ENCODE measurements around the gene DHODH.

The DHODH gene

DNA sequence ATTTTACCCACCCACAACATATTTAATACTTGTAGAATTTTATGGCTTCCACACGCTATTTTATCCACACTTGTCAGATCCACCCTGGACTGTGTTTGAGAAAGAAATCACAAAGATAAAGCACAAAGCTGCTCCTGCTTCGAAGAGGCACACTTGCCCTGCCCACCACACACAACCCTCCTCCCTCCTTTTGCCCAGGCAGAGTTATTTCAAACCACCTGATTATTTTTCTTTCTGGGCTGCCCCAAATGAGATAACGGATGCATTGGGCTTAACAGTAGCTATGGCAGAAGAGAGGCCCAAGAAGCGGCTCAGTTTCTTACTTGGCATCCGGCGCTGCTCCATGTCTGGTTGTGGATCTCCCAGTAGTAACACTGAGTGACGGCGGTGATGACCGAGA lies 35.5 kb upstream of the DHODH start:
- DNase-seq = peak in 1 of 2 donors; percentile 3
- Histone ChIP-seq H3K79me1 (ENCODE audit: low read length) (no peaks in the 10 kb centered on the region), H2AK5ac (ENCODE audit: low read length) (no peak overlapping the region), H3K14ac (ENCODE audit: low read length) (no peak overlapping the region), H2BK120ac (ENCODE audit: insufficient read depth, low read length, poor library complexity) (no peak overlapping the region), H3K18ac (ENCODE audit: low read length) (no peak overlapping the region), H3K4me2 (ENCODE audit: low read length) (no peak overlapping the region), H3K27ac (ENCODE audit: low read depth, low read length) (no peak overlapping the region), H3K4ac (ENCODE audit: low read depth, low read length) (no peak overlapping the region), H3K23ac (ENCODE audit: low read length) (no peak overlapping the region), H3K79me2 (ENCODE audit: control insufficient read depth, insufficient read depth, low read length, poor library complexity) (no peaks in the 10 kb centered on the region), H3K36me3 (ENCODE audit: control insufficient read depth in 1 of 2, insufficient read depth in 2 of 2, low read length in 2 of 2) (no peaks in the 10 kb centered on the region), H4K91ac (ENCODE audit: low read depth, low read length) (no peak overlapping the region), H4K12ac (ENCODE audit: low read depth, low read length) (no peak overlapping the region), H4K8ac (ENCODE audit: low read depth, low read length) (no peak overlapping the region), H3K9ac (ENCODE audit: low read length) (no peak overlapping the region), H3K4me3 (ENCODE audit: low read depth, low read length) (no peak overlapping the region), H2AFZ (ENCODE audit: insufficient read depth, low read length, poor library complexity) (no peak overlapping the region), H2BK12ac (ENCODE audit: low read length) (no peak overlapping the region), H3K4me1 (ENCODE audit: control insufficient read depth in 1 of 2, insufficient read depth in 2 of 2, low read length in 2 of 2) (peaks cover 0 to 2% of the 10 kb centered on the region in 2 experiments), H2BK5ac (ENCODE audit: low read depth, low read length, poor library complexity) (no peak overlapping the region), H3K9me3 (ENCODE audit: insufficient read depth, low read depth, low read length) (no peaks in the 10 kb centered on the region), H3K27me3 (ENCODE audit: insufficient read depth, low read length) (no peaks in the 10 kb centered on the region)
- WGBS (ENCODE audit: extremely low coverage, insufficient coverage, insufficient read length) = no CpG with 5 or more reads among the region's 9 CpGs

GRCh38 chr16:71974068-71974818 lies 34.3 kb upstream of the DHODH start:
- H2BK12ac ChIP-seq (ENCODE audit: low read length) = no peak overlapping the region
- DNase-seq = peak in 1 of 2 donors; percentile 9
- H2AK5ac ChIP-seq (ENCODE audit: low read length) = no peak overlapping the region
- H2BK5ac ChIP-seq (ENCODE audit: low read depth, low read length, poor library complexity) = no peak overlapping the region
- no peaks in the 10 kb centered on the region for H3K9me3 ChIP-seq (ENCODE audit: insufficient read depth, low read depth, low read length)
- H3K27ac ChIP-seq (ENCODE audit: low read depth, low read length) = no peak overlapping the region
- no peaks in the 10 kb centered on the region for H3K27me3 ChIP-seq (ENCODE audit: insufficient read depth, low read length)
- no peak overlapping the region for H3K4ac ChIP-seq (ENCODE audit: low read depth, low read length)
- peaks cover 0 to 2% of the 10 kb centered on the region in 2 experiments for H3K4me1 ChIP-seq (ENCODE audit: control insufficient read depth in 1 of 2, insufficient read depth in 2 of 2, low read length in 2 of 2)
- no peak overlapping the region for H3K23ac ChIP-seq (ENCODE audit: low read length)
- no peak overlapping the region for H3K9ac ChIP-seq (ENCODE audit: low read length)
- no peak overlapping the region for H2AFZ ChIP-seq (ENCODE audit: insufficient read depth, low read length, poor library complexity)
- H3K14ac ChIP-seq (ENCODE audit: low read length) = no peak overlapping the region
- no peak overlapping the region for H3K4me2 ChIP-seq (ENCODE audit: low read length)
- H4K8ac ChIP-seq (ENCODE audit: low read depth, low read length) = no peak overlapping the region
- H3K4me3 ChIP-seq (ENCODE audit: low read depth, low read length) = no peak overlapping the region
- H3K79me1 ChIP-seq (ENCODE audit: low read length) = no peaks in the 10 kb centered on the region
- H4K91ac ChIP-seq (ENCODE audit: low read depth, low read length) = no peak overlapping the region
- no CpG with 5 or more reads among the region's 15 CpGs for WGBS (ENCODE audit: extremely low coverage, insufficient coverage, insufficient read length)
- no peaks in the 10 kb centered on the region for H3K36me3 ChIP-seq (ENCODE audit: control insufficient read depth in 1 of 2, insufficient read depth in 2 of 2, low read length in 2 of 2)
- H2BK120ac ChIP-seq (ENCODE audit: insufficient read depth, low read length, poor library complexity) = no peak overlapping the region
- no peaks in the 10 kb centered on the region for H3K79me2 ChIP-seq (ENCODE audit: control insufficient read depth, insufficient read depth, low read length, poor library complexity)
- H3K18ac ChIP-seq (ENCODE audit: low read length) = no peak overlapping the region
- H4K12ac ChIP-seq (ENCODE audit: low read depth, low read length) = no peak overlapping the region

DNA sequence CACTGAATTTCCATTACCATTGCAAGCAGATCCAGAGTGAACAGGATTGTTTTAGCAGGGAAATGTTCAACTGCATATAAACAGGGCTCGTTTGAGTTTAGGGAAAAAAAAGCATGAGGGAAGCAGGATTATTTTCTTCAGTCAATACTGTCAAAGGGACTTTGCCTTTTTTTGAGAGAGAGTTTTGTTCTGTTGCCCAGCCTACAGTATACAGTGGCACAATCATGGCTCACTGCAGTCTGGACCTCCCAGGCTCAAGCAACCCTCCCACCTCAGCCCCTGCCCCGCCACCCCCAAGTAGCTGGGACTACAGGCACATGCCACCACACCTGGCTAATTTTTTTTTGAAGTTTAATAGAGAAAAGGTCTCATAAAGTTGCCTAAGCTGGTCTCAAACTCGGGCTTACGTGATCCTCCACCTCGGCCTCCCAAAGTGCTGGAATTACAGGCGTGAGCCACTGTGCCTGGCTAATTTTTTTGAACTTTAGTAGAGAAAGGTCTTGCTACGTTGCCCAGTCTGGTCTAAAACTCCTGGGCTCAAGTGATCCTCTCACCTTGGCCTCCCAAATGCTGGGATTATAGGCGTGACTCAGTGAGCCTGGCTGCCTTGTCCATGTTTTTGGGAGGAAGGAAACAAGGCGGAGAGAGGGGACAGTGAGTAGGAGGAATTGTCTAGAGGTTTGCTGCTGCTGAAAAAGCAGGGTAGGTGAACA lies 23.1 kb upstream of the DHODH start:
- Histone ChIP-seq H3K9me3 (ENCODE audit: insufficient read depth, low read depth, low read length) (peaks cover 1% of the 10 kb centered on the region), H3K79me2 (ENCODE audit: control insufficient read depth, insufficient read depth, low read length, poor library complexity) (no peaks in the 10 kb centered on the region), H3K4me3 (ENCODE audit: low read depth, low read length) (no peak overlapping the region), H2AK5ac (ENCODE audit: low read length) (no peak overlapping the region), H4K12ac (ENCODE audit: low read depth, low read length) (no peak overlapping the region), H2BK120ac (ENCODE audit: insufficient read depth, low read length, poor library complexity) (no peak overlapping the region), H3K79me1 (ENCODE audit: low read length) (no peaks in the 10 kb centered on the region), H3K27me3 (ENCODE audit: insufficient read depth, low read length) (no peaks in the 10 kb centered on the region), H3K4ac (ENCODE audit: low read depth, low read length) (no peak overlapping the region), H4K91ac (ENCODE audit: low read depth, low read length) (no peak overlapping the region), H3K14ac (ENCODE audit: low read length) (no peak overlapping the region), H3K18ac (ENCODE audit: low read length) (no peak overlapping the region), H2AFZ (ENCODE audit: insufficient read depth, low read length, poor library complexity) (no peak overlapping the region), H3K9ac (ENCODE audit: low read length) (no peak overlapping the region), H2BK12ac (ENCODE audit: low read length) (no peak overlapping the region), H3K4me1 (ENCODE audit: control insufficient read depth in 1 of 2, insufficient read depth in 2 of 2, low read length in 2 of 2) (no peaks in the 10 kb centered on the region), H4K8ac (ENCODE audit: low read depth, low read length) (no peak overlapping the region), H3K4me2 (ENCODE audit: low read length) (no peak overlapping the region), H3K36me3 (ENCODE audit: control insufficient read depth in 1 of 2, insufficient read depth in 2 of 2, low read length in 2 of 2) (no peaks in the 10 kb centered on the region), H3K27ac (ENCODE audit: low read depth, low read length) (no peak overlapping the region), H2BK5ac (ENCODE audit: low read depth, low read length, poor library complexity) (no peak overlapping the region), H3K23ac (ENCODE audit: low read length) (no peak overlapping the region)
- no CpG with 5 or more reads among the region's 9 CpGs for WGBS (ENCODE audit: extremely low coverage, insufficient coverage, insufficient read length)
- DNase-seq = no peak

GRCh38 chr16:71986131-71986530 lies 22.4 kb upstream of the DHODH start:
- Histone ChIP-seq H3K27ac (ENCODE audit: low read depth, low read length) (no peak overlapping the region), H3K4ac (ENCODE audit: low read depth, low read length) (no peak overlapping the region), H3K36me3 (ENCODE audit: control insufficient read depth in 1 of 2, insufficient read depth in 2 of 2, low read length in 2 of 2) (no peaks in the 10 kb centered on the region), H2BK5ac (ENCODE audit: low read depth, low read length, poor library complexity) (no peak overlapping the region), H3K4me1 (ENCODE audit: control insufficient read depth in 1 of 2, insufficient read depth in 2 of 2, low read length in 2 of 2) (no peaks in the 10 kb centered on the region), H3K4me2 (ENCODE audit: low read length) (no peak overlapping the region), H3K27me3 (ENCODE audit: insufficient read depth, low read length) (no peaks in the 10 kb centered on the region), H4K91ac (ENCODE audit: low read depth, low read length) (no peak overlapping the region), H2BK120ac (ENCODE audit: insufficient read depth, low read length, poor library complexity) (no peak overlapping the region), H3K23ac (ENCODE audit: low read length) (no peak overlapping the region), H3K9me3 (ENCODE audit: insufficient read depth, low read depth, low read length) (peaks cover 1% of the 10 kb centered on the region), H3K18ac (ENCODE audit: low read length) (no peak overlapping the region), H3K79me2 (ENCODE audit: control insufficient read depth, insufficient read depth, low read length, poor library complexity) (no peaks in the 10 kb centered on the region), H3K4me3 (ENCODE audit: low read depth, low read length) (no peak overlapping the region), H4K12ac (ENCODE audit: low read depth, low read length) (no peak overlapping the region), H2BK12ac (ENCODE audit: low read length) (no peak overlapping the region), H3K9ac (ENCODE audit: low read length) (no peak overlapping the region), H4K8ac (ENCODE audit: low read depth, low read length) (no peak overlapping the region), H3K14ac (ENCODE audit: low read length) (no peak overlapping the region), H3K79me1 (ENCODE audit: low read length) (no peaks in the 10 kb centered on the region), H2AK5ac (ENCODE audit: low read length) (no peak overlapping the region), H2AFZ (ENCODE audit: insufficient read depth, low read length, poor library complexity) (no peak overlapping the region)
- WGBS (ENCODE audit: extremely low coverage, insufficient coverage, insufficient read length) = no CpG with 5 or more reads among the region's 4 CpGs
- no peak for DNase-seq
